NCI-H345 treated with DMSO at 0.1 percent for 48 hours (cell line): ENCODE data around the gene UBE2J1.

Experiments used
- DNase-seq: peaks from one replicate; lab custom pipeline; 2025; ENCODE audit not compliant: unreplicated experiment; lab: John Stamatoyannopoulos, UW

Gene UBE2J1

DNA sequence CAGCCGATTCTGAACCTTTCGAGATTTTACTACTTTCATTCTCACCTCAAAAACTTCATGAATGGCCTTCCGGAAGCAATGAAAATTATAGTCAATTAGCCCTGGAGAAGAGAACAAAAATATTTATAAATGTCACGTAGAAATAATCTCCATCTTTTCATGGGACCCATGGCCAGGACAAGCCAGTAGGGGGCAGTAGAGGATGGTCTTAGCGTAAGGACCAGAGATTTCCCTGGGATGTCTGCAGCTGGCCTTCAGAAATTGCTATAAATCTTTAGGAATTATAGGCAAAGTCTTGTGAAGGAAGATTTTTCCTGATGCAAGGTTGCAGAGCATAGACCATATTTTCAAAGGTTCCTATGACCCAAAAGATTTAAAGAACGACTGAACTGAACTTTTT, 15.6 kb upstream of the UBE2J1 start:
- DNase-seq: peak; percentile 35

DNA sequence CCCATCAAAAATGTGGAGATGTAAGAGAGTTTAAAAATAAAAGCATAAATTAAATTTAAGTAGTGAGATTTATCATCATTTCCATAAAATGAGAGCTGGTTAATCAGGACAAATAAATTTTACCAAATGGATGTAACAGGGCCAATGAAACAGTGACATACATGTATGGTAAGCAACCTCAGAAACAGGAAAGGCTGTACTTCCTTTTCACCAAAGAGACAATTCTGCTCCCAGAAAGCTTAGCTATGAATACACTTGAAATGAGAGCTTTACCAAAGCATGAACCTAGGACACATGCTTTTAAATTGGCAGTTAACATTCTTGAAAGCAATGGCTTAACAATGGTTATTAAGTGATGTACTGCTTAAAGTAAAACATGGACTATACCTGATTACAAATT, 12.1 kb upstream of the UBE2J1 start:
- DNase-seq: no peak

DNA sequence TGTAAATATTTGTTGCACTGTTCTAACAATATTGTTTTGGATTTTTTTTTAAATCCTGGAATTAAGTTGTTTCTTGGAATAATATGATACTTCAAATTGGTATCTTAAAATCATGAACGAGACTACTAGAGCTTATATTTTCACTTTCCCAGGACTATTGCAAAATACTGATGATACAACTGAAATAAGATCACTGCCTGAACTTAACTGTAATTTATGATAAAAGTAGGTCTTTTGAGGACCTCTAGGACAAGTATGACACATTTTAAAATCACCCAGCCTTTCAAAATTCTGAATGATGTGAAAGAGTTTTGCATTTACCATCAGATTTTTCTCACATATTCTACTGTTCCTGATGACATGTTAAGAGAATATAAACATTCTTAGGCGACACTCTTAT, 8.6 kb upstream of the UBE2J1 start:
- DNase-seq: no peak

DNA sequence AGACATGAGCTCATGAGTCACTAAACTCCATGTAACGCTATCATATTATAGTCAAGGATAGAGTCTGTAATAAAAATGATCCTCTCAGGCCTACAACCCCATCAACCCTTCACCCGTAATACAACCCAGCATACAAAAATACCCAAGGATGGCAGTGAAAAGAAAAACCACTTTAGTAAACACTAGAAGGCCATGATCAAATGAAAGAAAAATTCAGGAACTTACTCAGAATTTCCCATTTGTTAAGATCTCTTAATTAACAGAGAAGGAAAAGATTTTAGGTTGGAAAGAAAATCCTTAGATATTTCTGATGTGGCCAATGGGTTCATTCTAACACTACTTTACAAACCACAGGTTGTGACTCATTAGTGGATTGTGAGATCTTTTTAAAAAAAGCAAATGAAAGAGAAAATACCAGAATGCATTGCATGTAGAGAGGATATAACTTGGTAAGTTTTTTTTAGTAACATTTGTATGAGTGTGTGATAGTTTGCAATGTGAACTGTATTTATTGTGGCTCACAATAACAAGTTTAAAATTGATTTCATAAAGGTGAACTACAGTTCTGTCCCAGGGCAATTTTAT, 8.0 kb upstream of the UBE2J1 start:
- no peak for DNase-seq

DNA sequence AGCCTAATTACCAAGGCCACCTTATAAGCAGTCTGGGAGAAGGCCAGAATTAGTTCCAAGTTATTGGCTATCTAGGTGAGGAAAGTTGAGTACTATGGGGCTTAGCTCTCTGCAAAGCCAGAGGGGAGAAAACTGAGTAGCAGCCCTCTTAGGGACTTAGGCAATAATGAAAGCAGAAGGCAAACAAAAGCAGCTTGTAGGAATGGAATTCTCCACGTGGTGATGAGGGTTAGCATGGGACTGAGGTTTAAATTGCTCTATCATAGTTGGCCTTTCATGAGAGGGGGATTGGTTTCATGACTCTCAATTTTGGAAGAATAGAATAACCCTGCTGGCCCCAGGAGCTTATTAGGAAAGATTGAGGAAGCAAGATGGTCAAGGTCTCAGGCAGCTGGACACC, 7.0 kb upstream of the UBE2J1 start:
- DNase-seq: no peak

DNA sequence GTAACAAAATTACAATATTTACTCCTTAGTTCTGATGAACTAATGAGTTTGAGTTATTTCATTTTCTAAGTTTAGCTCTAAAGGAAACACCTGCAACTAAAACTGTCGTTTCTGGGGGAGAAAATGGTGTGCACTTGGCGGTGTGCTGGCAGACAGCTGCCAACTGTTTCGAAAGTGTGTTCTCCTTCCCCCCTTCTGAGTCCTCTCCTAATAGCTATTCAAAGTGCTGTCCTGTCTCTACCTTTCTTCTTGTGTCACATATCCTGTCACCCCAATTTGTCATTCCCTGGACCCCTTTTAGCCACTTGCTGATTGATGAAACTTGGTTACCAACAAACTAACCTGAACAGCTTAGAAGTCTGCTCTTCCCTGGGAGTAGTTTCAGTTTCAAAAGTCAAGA, 4.9 kb upstream of the UBE2J1 start:
- DNase-seq: no peak

DNA sequence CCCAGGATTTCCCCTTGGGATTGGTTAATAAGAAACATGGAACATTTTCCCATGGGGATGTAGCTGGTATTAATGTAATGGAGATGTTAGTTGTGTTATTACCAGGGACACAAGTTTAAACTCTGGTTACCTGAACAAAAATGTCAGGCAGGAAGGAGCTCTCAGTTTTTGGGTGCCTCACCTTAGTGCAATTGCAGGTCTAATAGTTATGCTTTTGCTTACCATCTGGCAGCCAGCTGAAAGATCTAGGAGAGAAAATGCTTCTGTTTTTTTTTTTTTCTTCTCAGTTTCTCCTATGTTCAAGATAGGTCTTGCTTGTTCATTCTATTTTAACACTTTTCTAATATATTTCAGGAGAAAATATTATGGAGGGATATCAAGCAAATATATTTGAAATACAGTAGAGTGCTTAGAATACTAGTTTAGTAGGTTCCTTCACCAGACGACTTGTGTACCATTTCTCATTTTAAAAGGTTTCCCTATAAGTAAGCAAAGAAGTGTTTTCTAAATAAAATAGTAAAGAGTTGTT, 4.2 kb upstream of the UBE2J1 start:
- DNase-seq: no peak

DNA sequence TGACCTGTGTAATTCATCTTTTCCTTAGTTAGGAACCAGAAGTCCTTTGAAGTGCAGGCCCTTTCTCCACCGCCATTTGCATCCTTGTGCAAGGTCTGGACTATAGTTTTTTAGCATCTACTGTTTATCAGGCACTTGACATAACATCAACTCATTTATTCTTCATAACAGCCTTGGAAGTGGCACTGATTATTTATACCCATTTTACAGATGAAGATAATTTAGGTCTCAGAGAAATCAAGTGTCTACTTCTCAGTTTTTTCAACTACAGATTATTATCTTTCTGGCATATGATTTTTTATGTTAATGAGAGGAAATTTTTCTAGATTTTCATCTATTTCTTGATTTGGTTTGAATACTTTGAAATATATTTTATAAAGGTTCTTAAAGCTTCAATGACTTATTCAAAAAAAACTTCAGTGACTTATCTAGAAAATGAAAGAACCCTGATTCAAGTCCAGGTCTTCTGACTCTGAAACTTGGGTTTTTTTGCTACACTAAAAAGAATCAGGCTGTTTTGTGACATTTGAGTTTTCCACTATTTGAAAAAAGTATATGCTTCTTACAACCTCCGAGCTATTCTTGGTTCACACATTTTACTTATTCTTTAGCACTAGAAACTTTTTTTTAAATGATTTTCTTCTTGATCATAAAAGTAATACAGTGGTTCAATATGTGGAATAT, 3.1 kb upstream of the UBE2J1 start:
- no peak for DNase-seq

DNA sequence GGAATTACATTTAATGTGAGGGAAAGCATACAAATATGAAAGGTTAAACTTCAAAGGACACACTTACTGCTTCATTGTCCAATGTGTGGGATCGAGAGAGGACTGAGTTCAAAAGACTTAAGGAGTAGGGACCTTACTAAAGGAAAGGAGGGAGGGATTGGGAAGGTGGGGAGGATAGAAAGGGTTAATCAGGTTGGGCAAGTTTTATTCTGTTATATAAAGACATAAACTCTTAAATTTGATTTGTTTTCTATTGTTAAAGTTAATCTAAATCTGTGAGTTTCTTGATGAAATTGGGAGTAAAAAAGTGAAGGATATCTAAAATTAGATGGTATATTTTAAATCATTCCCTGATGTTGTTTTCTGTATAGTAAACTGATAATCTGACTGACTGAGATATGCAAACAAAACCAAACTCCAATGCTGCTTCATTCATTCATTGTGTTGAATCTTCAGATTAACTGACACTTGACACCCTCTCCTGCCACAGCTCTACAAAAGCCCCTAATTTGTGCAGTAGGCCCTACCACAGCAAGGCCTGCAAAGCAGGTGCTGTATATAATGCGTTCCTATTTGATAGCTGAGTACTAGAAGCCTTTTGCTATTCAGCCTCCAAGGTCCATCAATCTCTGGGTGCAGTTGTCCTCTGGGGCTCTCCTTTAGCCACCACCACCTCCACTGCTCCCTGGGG, 1.3 kb upstream of the UBE2J1 start:
- peak; percentile 74 for DNase-seq

DNA sequence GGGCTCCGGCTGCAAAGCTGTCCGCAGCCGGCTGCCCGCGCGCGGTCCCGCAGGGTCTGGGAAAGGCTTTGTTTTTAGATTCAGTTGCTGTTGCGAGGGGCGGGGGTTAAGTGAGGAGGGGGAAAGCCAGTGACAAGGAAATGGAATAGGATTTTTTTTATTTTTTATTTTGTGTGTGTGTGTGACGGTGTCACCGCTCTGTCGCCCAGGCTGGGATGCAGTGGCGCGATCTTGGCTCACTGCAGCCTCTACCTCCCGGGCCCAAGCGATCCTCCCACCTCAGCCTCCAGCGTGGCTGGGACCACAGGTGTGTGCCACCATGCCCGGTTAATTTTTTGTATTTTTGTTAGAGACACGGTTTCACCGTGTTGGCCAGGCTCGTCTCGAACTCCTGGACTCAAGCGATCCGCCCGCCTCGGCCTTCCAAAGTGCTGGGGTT, 615 bp upstream of the UBE2J1 start:
- DNase-seq: no peak

DNA sequence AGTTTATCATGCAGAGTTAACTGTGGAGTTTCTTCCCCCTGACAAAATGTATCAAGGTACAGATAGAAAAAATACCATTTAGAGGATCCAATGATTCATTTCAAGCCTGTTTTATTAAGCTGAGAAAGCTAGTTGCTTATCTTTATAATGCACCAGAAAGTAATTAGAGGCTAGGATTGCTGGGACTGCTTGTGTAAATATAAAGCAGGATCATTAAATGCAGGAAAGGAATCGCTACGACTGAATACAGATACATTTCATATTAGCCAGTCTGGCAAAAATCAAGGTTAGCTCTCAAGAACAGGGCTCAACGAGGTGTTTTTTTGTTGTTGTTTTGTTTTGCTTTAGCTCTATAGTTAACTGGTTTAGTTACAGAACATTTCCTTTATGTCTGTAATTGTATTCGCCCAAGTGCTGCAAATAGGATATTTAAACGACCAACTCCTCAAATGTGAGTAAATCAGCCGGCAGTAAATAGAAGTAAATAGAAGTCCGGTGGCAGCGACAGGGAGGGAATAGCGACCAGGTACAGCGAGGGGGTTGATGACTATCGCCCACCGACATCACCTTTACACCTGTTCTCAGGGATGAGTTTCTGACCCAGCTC, 748 bp downstream of the UBE2J1 start:
- peak; percentile 35 for DNase-seq

DNA sequence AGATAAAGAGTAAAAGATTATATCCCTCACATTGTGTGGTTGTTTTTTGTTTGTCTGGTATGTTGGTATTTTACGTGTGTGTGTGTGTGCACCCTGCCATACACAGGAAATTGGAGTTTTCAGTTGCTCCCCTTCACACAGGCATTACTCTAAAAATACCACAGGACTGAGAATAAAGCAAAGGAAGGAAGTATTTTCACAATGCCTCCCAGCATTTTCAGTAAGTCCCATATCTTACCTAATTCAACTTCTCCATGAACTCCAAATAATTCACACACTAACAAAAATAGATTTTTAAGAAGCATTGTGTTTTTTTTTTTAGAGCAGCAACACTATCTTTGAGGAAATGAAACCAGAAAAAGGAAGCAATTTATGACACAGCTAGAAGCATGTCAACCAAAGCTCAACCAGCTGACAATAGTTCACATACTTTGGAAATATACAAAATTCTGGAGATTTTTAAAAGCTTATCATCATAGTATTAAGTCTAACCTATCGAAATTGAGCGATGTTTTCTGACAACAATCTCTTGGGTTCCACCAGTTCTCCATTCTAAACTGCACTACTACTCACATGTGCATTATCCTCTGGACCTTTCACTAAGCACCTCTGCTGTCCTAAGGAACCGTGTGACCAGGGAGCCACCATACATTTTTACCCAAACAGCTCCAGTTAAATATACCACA, 2.1 kb downstream of the UBE2J1 start:
- DNase-seq: no peak

DNA sequence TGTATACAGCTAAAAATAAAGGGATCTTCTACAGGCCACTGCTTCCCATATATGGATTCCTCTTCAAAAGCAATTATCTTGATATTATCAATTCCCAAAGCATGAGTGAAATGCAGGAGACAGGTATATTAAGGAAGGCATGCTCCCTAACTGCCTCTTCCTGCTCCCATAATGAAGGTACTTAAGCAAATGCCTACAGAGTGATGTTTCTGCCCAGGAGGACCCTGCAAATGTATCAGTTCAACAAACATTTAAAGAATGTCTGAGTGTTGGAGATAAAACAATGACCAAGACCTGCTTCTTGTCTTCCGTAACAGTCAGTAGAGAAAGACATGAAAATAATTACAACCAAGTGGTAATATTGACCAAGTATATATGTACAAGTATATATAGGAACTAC, 4.2 kb downstream of the UBE2J1 start:
- no peak for DNase-seq

DNA sequence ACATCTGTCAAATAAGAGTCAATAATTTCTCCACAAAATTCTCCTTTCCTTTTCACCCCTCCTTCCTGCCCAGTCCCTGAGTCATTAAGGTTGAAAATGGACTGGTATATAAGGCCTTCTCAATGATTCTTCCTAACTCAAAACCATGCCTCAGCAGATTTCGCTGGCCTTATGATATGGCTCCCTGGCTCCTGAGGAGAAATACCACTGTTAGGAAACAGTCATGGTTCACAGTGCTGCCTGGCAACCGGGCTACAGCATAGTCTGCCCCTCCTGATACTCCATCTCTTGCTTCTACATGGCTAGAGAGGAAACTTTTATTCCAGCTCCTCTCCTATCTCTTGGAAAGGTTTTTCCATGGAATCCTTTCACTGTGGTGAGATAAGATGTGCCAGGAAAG, 4.7 kb downstream of the UBE2J1 start:
- DNase-seq: no peak

DNA sequence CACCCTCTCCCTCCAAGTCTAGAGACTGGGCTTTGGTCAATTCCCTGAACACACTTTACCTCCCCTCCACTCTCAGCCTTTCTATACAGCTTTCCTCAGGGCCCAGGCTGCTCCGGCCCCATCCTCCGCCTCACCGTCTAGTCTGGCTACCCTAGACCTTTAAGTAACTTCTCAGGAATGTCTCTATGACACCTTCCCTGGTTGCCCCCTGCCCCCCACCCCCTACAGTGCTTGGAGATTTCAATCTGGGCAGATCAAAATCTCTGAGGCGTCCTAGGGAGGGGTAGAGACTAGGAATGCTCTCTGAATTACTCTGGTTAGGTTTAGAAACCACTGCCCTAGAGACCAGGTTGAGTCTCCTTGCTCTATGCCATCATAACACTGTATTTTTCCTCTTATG, 6.1 kb downstream of the UBE2J1 start:
- DNase-seq: no peak

DNA sequence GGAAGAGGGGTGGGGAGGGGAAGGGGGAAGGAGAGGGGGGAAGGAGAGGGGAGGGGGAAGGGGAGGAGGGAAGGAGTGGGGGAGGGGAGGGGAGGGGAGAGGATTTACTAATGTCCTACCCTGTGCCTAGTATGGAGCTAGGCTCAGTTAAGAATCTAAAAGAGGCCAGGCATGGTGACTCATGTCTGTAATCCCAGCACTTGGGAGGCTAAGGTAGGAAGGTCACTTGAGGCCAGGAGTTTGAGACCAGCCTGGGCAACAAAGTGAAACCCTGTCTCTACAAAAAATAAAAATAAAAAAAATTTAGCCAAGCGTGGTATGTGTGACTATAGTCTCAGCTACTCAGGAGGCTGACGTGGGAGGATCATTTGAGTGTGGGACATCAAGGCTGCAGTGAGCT, 13.0 kb downstream of the UBE2J1 start:
- DNase-seq: no peak

DNA sequence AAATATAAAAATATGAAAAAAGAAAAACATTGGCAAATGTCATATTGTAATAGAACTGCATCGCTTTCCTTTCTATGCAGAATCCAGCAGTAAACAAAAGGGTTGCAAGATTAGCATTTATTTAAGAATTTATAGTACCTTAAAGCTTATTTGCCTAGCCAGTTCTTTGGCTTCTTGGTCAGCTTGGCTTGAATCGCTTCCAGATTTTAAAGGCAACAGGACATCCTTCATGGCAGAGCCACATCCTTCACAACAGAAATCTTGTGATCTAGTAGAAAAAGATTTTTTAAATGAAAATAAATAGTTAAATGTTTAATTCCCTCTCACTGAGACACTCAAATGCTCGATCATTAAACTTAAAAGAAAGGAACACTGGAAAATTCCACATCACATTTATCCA, 17.4 kb downstream of the UBE2J1 start:
- no peak for DNase-seq

DNA sequence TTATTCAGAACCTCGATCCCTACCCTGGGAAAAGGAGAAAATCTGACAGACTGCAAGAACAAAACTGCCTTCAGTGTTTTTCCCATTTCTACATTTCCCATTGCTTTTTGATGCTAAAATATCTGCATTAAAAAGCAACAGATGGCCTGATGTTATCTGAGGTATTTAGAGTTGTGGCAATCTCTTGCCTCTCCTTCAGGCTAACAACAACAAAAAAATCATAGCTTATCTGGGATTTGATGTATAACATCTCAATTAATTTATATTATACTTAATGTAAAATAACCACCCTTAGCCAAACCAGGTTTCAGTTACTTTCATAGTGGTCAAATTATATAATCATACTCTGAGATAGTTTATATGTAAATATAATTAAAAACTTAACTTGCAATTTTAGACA, 21.6 kb downstream of the UBE2J1 start:
- DNase-seq: no peak

DNA sequence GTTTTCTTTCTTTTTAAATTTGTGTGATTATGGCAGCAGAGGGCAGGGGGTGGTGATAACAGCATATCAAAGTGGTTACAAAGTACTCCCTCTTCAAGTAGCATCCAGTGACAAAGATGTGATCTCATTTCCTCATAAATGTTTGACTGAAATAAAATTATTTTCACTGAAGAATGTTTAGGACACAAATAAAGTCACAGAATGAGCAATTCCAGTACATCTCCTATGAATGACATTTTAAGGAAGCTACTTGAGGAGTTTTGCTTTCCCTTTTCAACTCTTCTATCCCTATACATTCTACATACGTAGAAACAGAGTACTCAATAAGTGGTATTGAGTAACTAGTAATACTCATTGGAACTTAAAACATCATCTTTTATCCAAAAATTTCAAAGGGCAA, 23.5 kb downstream of the UBE2J1 start:
- DNase-seq: no peak

DNA sequence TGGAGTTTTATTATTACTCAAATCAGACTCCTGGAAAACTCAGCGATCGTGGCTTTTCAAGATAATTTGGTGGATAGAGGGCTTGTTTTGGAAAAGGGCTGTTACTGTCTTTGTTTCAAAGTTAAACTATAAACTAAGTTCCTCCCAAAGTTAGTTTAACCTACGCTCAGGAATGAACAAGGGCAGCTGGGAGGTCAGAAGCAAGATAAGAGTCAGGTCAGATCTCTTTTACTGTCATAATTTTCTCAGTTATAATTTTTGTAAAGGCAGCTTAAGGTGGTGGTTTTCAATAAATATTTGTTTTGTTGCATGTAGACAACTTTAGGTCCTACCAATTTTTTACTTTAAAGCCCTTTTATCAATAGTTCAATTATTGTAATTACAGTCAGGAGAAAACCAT, 28.2 kb downstream of the UBE2J1 start:
- DNase-seq: no peak

DNA sequence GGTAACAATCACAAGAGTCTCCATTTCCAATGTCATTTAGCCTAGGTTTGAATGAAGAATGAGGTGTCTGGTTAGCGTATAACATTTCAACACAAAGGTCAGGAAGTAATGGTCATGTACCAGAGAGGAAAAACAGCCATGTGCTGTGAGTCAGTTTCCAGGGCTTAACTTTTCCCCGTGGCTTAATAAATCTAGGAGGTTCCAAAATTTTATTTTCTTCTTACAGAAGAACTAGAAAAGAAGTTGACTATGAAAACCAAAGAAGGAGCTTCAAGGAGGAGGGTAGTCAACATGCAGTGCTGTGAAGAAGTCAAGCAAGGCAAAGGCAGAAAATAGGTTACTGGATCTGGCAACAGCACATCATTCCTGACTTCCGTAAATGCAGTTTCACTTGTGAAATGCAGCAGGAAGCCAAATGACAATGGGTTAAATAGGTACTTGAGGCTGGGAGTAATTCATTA, 29.0 kb downstream of the UBE2J1 start:
- no peak for DNase-seq
